RPMI8226 (cell line): Measurements from ENCODE around the gene TECTB.

Experiments used
- DNase-seq: peaks from one replicate; pipeline ENCODE4 v3.0.0-alpha.2; 2015

Gene TECTB

GRCh38 chr10:112311481-112311880 is 28.3 kb downstream of the TECTB start:
- no peak for DNase-seq

- DNase-seq: no peak
These were observed 30.0 kb downstream of the TECTB start for GRCh38 chr10:112313234-112313633.

- DNase-seq: no peak
These were observed 30.7 kb downstream of the TECTB start for GRCh38 chr10:112313911-112314310.

- peak; percentile 76 for DNase-seq
These were observed 31.7 kb downstream of the TECTB start for GRCh38 chr10:112314822-112315474.

GRCh38 chr10:112327678-112328077 is 44.5 kb downstream of the TECTB start:
- no peak for DNase-seq

- DNase-seq: no peak
These were observed 47.0 kb downstream of the TECTB start for GRCh38 chr10:112330162-112330561.

- DNase-seq: no peak
These were observed 47.5 kb downstream of the TECTB start for GRCh38 chr10:112330607-112331160.

GRCh38 chr10:112332022-112332421 is 48.8 kb downstream of the TECTB start:
- DNase-seq: no peak

- no peak for DNase-seq
These were observed 49.5 kb downstream of the TECTB start for GRCh38 chr10:112332509-112333228.

GRCh38 chr10:112333452-112333851 is 50.3 kb downstream of the TECTB start:
- DNase-seq: no peak

GRCh38 chr10:112335111-112335867 is 52.1 kb downstream of the TECTB start:
- DNase-seq: no peak

- DNase-seq: no peak
These were observed 52.7 kb downstream of the TECTB start for GRCh38 chr10:112335868-112336265.

- no peak for DNase-seq
These were observed 53.5 kb downstream of the TECTB start for GRCh38 chr10:112336556-112337201.

- peak; percentile 82 for DNase-seq
These were observed 55.8 kb downstream of the TECTB start for GRCh38 chr10:112338957-112339356.

GRCh38 chr10:112340601-112341000 is 57.4 kb downstream of the TECTB start:
- DNase-seq: no peak

- no peak for DNase-seq
These were observed 60.0 kb downstream of the TECTB start for GRCh38 chr10:112343056-112343806.

- DNase-seq: no peak
These were observed 61.1 kb downstream of the TECTB start for GRCh38 chr10:112344261-112344660.

- DNase-seq: no peak
These were observed 62.0 kb downstream of the TECTB start for GRCh38 chr10:112345202-112345601.

- no peak for DNase-seq
These were observed 62.5 kb downstream of the TECTB start for GRCh38 chr10:112345743-112346142.

GRCh38 chr10:112346774-112347173 is 63.6 kb downstream of the TECTB start:
- no peak for DNase-seq

GRCh38 chr10:112347709-112348671 is 64.8 kb downstream of the TECTB start:
- DNase-seq: no peak
